HepG2 (cell line): ENCODE data around the gene MFRP. TPM values are rescaled to one million over a fixed set of nuclear protein-coding genes. Genes with fewer than 3 reads are reported as not detected.

ENCODE experiments used
- ARNT2 ChIP-seq: sonication (generic); formaldehyde crosslinking; IDR thresholded peaks from 2 replicates; pipeline ENCODE4 v1.8.0; 2022; ENCODE audit warnings: mild to moderate bottlenecking, low read depth, missing genetic modification reagents, moderate library complexity
- GPN1 ChIP-seq: sonication (generic); formaldehyde crosslinking; IDR thresholded peaks from 2 replicates; pipeline ENCODE4 v1.5.1; 2020; ENCODE audit warnings: missing genetic modification reagents, borderline replicate concordance
- HMG20B ChIP-seq: conservative IDR thresholded peaks from 2 replicates; pipeline ENCODE4 v1.6.1; 2016; ENCODE audit warnings: missing genetic modification reagents, missing compliant biosample characterization
- HMGA1 ChIP-seq: sonication (generic); formaldehyde crosslinking; conservative IDR thresholded peaks from 2 replicates; pipeline ENCODE4 v1.4.0; 2020; ENCODE audit warnings: missing genetic modification reagents
- MIER3 ChIP-seq: IDR thresholded peaks from 2 replicates; pipeline ENCODE4 v1.6.1; 2016; ENCODE audit warnings: missing compliant biosample characterization, borderline replicate concordance
- MTF2 ChIP-seq: sonication (generic); formaldehyde crosslinking; IDR thresholded peaks from 2 replicates; pipeline ENCODE4 v1.5.0; 2020; ENCODE audit warnings: missing genetic modification reagents, borderline replicate concordance
- MXI1 ChIP-seq: IDR thresholded peaks from 3 replicates; pipeline ENCODE4 v1.6.1; 2012; ENCODE audit warnings: low read depth, low read length, inconsistent platforms, borderline replicate concordance
- PAXIP1 ChIP-seq: sonication (generic); formaldehyde crosslinking; conservative IDR thresholded peaks from 2 replicates; pipeline ENCODE4 v1.4.0; 2020; ENCODE audit warnings: mild to moderate bottlenecking, missing genetic modification reagents, moderate library complexity
- RERE ChIP-seq: IDR thresholded peaks from 2 replicates; pipeline ENCODE4 v1.6.1; 2016; ENCODE audit warnings: low read depth, missing genetic modification reagents, missing compliant biosample characterization
- SIN3A ChIP-seq: IDR thresholded peaks from 2 replicates; pipeline ENCODE4 v1.6.1; 2011; ENCODE audit warnings: low read depth, mild to moderate bottlenecking, control low read depth, low read length, borderline replicate concordance
- SP140L ChIP-seq: sonication (generic); formaldehyde crosslinking; IDR thresholded peaks from 2 replicates; pipeline ENCODE4 v1.4.0; 2020; ENCODE audit warnings: missing genetic modification reagents, borderline replicate concordance
- SP4 ChIP-seq: sonication (generic); formaldehyde crosslinking; IDR thresholded peaks from 2 replicates; pipeline ENCODE4 v1.8.1; 2023; ENCODE audit warnings: mild to moderate bottlenecking, missing genetic modification reagents
- TBL1XR1 ChIP-seq: fragments of 150-350 bp; IDR thresholded peaks from 2 replicates; pipeline ENCODE4 v1.6.1; 2014; ENCODE audit warnings: borderline replicate concordance, low read length; ENCODE audit not compliant: partially characterized antibody
- ZMAT3 ChIP-seq: sonication (generic); formaldehyde crosslinking; conservative IDR thresholded peaks from 2 replicates; pipeline ENCODE4 v1.7.0; 2021; ENCODE audit warnings: missing genetic modification reagents
- ZNF17 ChIP-seq: sonication (generic); formaldehyde crosslinking; IDR thresholded peaks from 2 replicates; pipeline ENCODE4 v1.5.0; 2020; ENCODE audit warnings: mild to moderate bottlenecking, missing genetic modification reagents
- ZNF569 ChIP-seq: sonication (generic); formaldehyde crosslinking; IDR thresholded peaks from 2 replicates; pipeline ENCODE4 v1.5.0; 2020; ENCODE audit warnings: mild to moderate bottlenecking, missing genetic modification reagents, moderate library complexity, borderline replicate concordance
- ZNF615 ChIP-seq: sonication (generic); formaldehyde crosslinking; IDR thresholded peaks from 2 replicates; pipeline ENCODE4 v1.5.0; 2020; ENCODE audit warnings: mild to moderate bottlenecking, missing genetic modification reagents, borderline replicate concordance
- polyA plus RNA-seq, 8 experiments: library from polyadenylated mRNA; depleted of rRNA in 3 of 8; stranded (reverse) in 7 of 8; unstranded in 1 of 8; fragments of >200 nt; fragmentation: Illumina TruSeq in 4 of 8; extraction: Trizol in 4 of 8; gene quantifications; 2 replicates each; pipeline versions ENCODE4 v1.2.1 to v1.2.3, GENCODE V29; 2011 to 2016; ENCODE audit warnings: low read depth in 4 of 8, missing spikeins in 1 of 8, mixed read lengths in 1 of 8; ENCODE audit not compliant: insufficient read depth in 1 of 8
- total RNA-seq, 5 experiments: library from RNA; depleted of rRNA; stranded (reverse); fragments of >200 nt; fragmentation: Illumina TruSeq; extraction: Trizol; gene quantifications; 2 replicates each; pipeline ENCODE4 v1.2.3, GENCODE V29; 2016; ENCODE audit warnings: low read depth in 1 of 5

The MFRP gene
- total and polyA plus RNA-seq, 2 of the 13 experiments (the other 11 are each of a cell fraction or from before 2014, with no cell fraction given), result not detected

DNA sequence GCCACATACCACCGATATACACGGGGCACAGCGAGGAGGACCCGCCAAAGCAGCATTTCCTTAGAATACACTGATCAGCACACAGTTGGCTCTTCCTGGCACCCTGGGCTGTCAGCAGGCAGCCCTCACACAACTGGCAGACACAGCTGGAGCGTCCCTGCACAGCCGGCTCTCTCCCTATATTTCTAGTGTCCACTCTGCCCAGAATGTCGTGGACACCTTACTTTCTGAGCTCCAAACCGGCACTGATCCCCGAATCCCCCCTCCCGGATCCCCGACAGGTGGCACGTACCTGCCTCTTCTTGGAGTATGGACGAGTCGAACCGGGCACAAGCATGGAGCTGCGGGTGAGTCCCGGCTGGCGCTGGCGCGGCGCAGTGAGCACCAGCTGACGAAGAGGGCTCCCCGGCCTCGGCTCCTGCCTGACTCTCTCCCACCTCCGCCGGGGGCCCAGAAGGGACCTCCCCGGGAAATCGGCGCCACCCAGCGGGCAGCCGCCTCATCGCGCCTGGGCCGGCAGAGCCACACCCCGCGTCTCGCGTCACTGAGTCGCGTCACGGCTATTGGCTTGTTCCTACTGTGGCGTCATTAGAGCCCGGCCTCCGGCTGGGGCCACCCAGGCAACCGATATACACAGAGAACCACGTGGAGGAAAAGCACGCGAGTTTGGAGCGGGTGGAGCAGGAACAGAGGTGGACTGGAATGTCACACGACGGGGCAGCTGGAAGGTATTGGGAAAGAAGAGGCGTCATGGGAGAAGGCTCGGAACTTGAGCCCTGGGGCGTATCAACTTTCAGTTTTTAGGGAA lies 34.9 kb upstream of the MFRP start, which contains the start of gene USP2 (continued):
- TF ChIP-seq ZNF569 (no peak), HMGA1 (CRISPR knock-in tag) (no peak), RERE (no peak), MIER3 (peak; percentile 63; the same call in 1 of the 2 replicates), SIN3A (peak; percentile 99), MTF2 (no peak), HMG20B (CRISPR knock-in tag) (peak; percentile 72; the same call in 1 of the 2 replicates), ZMAT3 (CRISPR knock-in tag) (peak; percentile 44; the same call in 1 of the 2 replicates), ARNT2 (CRISPR knock-in tag) (no peak; the same call in none of the 2 replicates), PAXIP1 (CRISPR knock-in tag) (no peak), ZNF615 (no peak), TBL1XR1 (peak; percentile 45), MXI1 (peak; percentile 100), SP140L (CRISPR knock-in tag) (no peak), GPN1 (CRISPR knock-in tag) (no peak), SP4 (CRISPR knock-in tag) (peak; percentile 75), ZNF17 (CRISPR knock-in tag) (no peak)
